IMR-90 (cell line): ENCODE measurements around the gene CFAP70.

Experiments
- CEBPB ChIP-seq: IDR thresholded peaks from 2 replicates; pipeline ENCODE4 v1.6.1; 2012; ENCODE audit warnings: low read depth, low read length, improper control_type of control experiment
- CTCF ChIP-seq: conservative IDR thresholded peaks from 2 replicates; pipeline ENCODE4 v1.5.1; 2012; ENCODE audit warnings: mild to moderate bottlenecking, low read depth, low read length, improper control_type of control experiment
- FOS ChIP-seq: fragments of 150-350 bp; IDR thresholded peaks from 2 replicates; pipeline ENCODE4 v1.6.1; 2016; ENCODE audit warnings: low read depth, low read length
- POLR2A ChIP-seq: IDR thresholded peaks from 2 replicates; pipeline ENCODE4 v1.6.1; 2012; ENCODE audit warnings: mild to moderate bottlenecking, low read depth, low read length
- USF2 ChIP-seq: fragments of 150-350 bp; IDR thresholded peaks from 2 replicates; pipeline ENCODE4 v1.6.1; 2017; ENCODE audit warnings: mild to moderate bottlenecking, antibody characterized with exemption, low read length, low read depth

- TF ChIP-seq CTCF (no peak), POLR2A (no peak), USF2 (no peak), FOS (no peak), CEBPB (no peak)
These were observed 14.4 kb downstream of the CFAP70 start for GRCh38 chr10:73344269-73344668.
